ENCODE measurements around the gene ALPL.

GRCh38 chr1:21530368-21531016, 21.3 kb downstream of the ALPL start:
- TF ChIP-seq CTCF (IDR thresholded peaks at IDR 0.05; ENCODE audit: low read length): no peak
- no peak for TF ChIP-seq EZH2 (IDR thresholded peaks at IDR 0.05; ENCODE audit: borderline replicate concordance, low read length)
